SH-SY5Y (cell line): Measurements from ENCODE around the gene SETBP1.

Experiments
- GATA2 ChIP-seq: IDR thresholded peaks from 2 replicates; pipeline ENCODE4 v1.6.1; 2011; ENCODE audit warnings: mild to moderate bottlenecking, low read depth, low read length
- GATA3 ChIP-seq: IDR thresholded peaks from 2 replicates; pipeline ENCODE4 v1.6.1; 2011; ENCODE audit warnings: low read depth, mild to moderate bottlenecking, low read length, moderate library complexity

SETBP1 gene

DNA sequence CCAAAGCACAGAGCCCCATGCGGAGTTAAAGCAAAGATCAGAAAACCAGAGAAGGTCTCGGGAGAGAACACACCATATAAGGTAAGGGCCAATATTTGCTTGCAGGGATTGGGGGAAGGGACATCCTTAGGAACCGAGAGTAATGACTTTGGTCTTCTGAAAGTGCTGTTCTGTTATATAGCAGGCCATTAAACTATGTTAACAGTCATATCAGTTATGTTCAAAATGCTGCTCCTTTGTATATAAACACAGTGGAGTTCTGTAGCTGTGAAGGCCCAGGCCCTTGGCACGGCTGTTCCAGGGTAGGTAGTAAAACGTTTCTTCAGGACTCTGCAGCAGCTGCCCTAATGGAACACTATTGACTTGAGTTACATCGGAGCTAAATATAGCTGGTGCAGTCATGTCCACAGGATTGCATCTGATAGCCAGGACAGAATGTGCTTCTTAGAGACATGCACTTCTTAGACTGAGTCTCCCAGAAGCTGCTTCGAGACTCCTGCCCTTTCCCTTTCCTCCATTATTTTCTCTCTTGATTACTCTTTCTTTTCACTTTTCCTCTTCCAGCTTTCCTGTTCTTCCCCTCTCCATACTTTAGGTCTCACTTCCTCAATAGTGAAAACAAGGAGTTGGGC lies 122.4 kb downstream of the SETBP1 start:
- TF ChIP-seq GATA3: no peak
- no peak for TF ChIP-seq GATA2

DNA sequence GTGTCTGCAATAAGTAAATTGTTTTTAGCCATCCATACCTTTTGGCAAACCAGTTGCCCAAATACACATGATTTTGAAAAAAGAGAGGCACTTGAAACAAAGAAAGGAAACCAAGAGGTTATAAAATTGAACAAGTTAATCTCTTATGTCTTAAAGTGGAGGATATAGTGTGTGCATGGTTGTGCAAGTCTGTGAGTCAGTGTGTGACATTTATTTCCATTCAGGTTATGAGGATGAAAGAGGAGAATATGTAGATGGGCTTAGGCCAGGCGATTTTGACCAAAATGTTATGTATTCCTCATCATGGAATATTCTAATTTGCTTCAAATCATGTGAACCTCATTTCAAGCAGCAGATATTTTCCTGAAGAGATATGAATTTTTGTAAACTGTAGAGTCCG lies 123.3 kb downstream of the SETBP1 start:
- TF ChIP-seq GATA2 (no peak), GATA3 (no peak)

DNA sequence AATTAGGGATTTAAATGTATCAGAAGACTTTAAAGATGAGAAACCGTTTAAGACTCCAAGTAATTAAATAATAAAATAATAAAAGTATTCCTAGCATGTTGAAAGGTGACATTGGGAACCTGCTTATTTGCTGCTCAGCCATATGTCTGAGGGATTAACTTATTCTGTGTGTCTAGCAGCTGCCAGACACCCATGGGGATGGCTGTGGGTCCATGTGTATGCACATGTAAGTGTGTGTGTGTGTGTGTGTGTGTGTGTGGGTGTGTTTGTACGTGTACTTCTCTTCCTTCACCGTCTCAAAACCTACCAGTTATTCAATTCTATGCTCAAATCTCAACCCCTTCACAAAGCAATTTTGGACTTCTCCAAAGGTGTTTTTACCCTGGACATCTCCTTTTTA lies 124.5 kb downstream of the SETBP1 start:
- TF ChIP-seq GATA2: no peak
- TF ChIP-seq GATA3: no peak

DNA sequence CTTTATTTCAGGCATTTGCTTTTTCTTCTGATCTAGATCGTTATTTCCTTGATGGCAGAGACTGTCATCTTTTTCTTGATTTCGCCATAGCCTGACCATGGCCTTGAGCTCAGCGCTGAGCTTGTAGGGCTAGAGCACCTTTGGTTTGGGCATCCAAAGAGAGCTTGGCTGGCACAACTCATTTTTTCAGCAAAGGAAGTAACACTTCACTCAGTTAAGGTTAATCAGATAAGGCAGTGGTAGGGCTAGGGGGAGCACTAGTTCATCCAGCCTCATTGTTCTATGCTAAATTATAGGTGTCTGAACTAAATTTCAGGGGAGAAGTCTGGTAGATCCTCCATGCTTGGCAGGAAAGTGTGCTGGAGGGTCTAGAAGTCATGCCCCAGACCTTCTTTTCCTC lies 125.0 kb downstream of the SETBP1 start:
- no peak for TF ChIP-seq GATA3
- TF ChIP-seq GATA2: no peak

DNA sequence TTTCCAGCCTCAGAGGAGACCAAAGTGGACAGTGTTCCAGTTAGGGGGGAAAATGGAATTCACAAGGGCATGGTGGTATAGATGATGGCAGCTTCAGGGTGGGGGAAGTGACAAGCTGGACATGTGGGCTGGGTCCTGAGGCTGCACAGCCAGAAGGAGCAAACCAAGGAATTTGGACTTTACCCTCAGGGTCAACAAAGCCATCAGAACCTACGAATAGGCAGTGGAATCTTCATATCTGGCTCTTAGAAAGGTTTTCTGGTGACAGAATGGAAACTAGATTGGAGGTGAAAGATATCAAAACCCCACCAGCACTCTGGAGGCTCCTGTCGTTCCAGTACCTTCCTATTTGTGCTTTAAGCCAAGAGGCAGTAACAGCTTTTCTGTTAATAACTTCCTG lies 127.1 kb downstream of the SETBP1 start:
- TF ChIP-seq GATA2 (no peak), GATA3 (no peak)

DNA sequence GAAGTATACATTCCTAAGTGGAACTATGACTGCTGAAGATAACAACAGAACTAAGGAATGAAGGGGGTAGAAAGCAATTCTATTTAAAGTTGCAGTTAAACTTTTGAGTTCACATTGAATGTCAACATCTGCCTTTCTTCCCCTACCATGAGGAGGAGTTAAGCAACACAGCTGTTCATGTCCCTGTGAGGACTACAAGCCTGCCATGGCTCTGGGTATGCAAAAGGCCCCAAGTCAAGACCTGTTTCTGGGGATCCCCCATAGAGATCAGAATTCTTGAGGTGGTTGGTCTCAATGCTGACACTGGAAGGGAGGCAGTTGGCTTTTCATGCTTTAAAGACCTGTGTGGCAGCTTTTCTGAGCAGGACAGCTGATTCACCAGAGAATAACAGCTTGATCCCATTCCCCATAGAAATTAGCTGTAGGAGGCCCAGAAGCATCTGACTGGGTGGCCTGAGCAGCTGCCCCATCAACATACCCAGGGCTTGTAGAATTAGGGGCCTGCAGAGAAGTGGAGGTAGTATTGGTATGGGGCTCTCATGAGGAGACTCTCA lies 131.0 kb downstream of the SETBP1 start:
- no peak for TF ChIP-seq GATA3
- no peak for TF ChIP-seq GATA2

GRCh38 chr18:44812426-44812825 lies 131.7 kb downstream of the SETBP1 start:
- TF ChIP-seq GATA3 (no peak), GATA2 (no peak)

DNA sequence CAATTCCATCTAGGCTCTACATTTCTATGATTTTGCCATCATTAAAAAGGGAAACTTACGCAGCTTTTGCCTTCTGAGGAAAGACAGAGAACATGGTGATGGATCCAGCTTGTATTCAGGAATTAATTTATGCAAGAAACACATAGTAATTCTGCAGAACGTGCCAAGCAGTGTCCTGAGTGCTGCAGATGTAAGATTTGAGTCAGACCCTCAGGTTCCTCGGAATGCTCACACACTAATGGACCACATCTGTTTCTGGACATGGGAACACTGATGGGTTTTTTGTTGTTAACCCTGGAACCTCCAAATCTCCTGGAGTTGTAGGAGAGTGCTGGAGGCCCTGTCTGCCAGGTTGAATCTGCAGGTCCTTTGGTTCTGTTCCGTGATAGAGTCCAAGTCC lies 132.9 kb downstream of the SETBP1 start:
- TF ChIP-seq GATA2 (no peak), GATA3 (no peak)

GRCh38 chr18:44815108-44815507 lies 134.4 kb downstream of the SETBP1 start:
- TF ChIP-seq GATA3: no peak
- no peak for TF ChIP-seq GATA2

- TF ChIP-seq GATA3: no peak
- TF ChIP-seq GATA2: no peak
Observed at GRCh38 chr18:44816050-44816449, 135.4 kb downstream of the SETBP1 start.

DNA sequence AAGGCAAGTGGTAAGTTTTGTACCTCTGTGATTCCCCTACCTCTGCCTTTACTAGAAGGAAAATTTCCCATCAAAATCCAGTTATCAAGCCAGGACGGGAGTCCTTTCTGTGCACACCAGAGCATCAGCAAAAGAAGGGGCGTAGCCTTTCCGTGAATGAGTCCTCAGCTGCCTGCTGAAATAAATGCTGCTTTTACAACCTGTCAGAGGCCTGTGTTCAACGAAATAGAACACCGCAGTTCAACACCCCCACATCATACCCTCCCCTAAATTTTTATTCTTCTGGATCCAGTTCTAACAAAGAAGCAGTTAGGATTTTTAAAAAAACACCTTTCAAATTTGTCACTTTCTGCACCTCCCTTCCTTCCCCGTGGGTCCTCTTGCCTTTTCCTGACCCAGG lies 135.8 kb downstream of the SETBP1 start:
- TF ChIP-seq GATA2: no peak

DNA sequence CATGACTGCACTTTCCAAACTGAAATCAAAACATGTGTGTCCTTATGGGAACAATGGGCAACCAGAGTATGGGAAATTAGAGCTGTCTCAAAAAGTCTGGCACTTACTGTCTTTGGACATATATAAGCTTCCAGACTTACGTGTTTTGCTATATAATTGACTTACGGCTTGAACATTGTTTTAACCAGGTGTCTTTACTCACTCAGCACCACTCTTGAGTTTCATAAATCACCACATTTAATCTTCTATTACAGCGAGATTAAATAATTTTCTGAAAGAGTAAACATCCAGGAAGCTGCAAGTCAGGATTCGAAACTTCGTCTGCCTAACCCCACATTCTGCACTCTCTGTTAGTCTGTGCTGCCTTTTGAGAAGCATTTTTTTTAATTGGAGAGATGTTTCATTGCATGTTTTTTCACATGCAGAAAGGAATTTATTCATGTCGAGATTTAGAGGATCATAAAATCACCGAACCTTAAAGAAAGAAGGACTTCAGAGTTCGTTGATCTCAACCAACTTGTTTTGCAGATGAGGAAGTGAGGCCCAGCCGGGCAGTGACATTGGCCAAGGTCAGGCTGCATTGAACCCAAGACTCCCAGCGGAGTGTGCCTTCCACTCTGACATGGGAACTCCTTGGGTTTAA lies 137.3 kb downstream of the SETBP1 start:
- no peak for TF ChIP-seq GATA3

DNA sequence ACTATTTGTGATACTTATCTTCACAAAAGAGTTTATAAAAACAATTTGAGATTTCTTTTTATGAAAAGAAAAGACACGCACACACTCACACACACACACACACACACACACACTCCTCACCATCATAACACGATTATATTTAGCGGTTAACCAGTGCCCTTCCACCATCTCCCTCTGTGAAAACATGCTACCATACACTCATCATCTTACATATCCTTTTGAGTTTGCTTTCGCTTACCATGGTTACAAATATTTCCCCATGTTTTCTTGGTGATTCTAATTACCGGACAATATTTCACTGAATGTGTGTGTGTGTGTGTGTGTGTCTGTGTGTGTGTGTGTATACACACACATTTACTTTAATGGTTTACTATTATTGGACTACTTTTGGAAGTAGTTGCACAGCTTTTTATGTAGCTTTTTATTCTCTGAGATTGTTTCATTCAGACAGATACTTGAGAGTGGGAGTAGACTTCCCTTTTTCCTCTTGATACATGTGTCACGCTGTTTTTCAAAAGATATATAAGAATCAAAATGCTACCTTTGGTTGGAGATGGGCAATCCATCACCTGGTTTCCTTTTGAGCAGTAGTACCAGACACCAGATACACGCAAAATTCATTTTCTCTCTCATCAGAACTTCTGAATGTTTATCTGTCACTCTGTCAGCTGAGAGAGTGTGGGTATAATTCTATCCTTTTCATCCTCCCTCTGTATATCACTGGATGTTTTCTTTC lies 138.1 kb downstream of the SETBP1 start:
- TF ChIP-seq GATA3 (no peak), GATA2 (no peak)

GRCh38 chr18:44819944-44820510 lies 139.3 kb downstream of the SETBP1 start:
- TF ChIP-seq GATA3 (no peak), GATA2 (no peak)
